GM21381 (cell line): ENCODE data around the gene MVB12B.

ENCODE experiments used
- ATAC-seq: cut with Tn5 transposase; IDR thresholded peaks from one replicate; pipeline ENCODE4 v1.9.1; 2021; ENCODE audit warnings: mild to moderate bottlenecking, moderate library complexity; ENCODE audit not compliant: unreplicated experiment

MVB12B gene

DNA sequence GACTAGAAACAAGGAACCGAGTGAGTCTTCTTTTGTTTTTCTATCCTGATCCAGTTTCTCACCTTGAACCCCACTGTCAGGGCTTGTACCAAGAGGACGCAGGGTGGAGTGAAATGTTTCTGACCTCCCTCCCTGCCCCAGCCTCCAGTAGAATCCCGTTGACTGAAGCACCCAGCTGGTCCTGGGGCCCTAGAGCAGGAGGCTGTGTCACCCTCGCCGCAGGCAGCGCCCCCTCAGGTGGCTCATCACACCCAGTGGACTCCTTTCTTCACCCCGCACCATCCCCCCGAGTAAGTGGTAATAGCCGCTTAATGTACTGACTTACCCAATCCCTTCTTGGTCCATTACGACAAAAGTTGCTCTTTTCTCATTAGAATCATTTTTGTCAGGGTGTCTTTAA lies 53.8 kb downstream of the MVB12B start:
- no peak for ATAC-seq

DNA sequence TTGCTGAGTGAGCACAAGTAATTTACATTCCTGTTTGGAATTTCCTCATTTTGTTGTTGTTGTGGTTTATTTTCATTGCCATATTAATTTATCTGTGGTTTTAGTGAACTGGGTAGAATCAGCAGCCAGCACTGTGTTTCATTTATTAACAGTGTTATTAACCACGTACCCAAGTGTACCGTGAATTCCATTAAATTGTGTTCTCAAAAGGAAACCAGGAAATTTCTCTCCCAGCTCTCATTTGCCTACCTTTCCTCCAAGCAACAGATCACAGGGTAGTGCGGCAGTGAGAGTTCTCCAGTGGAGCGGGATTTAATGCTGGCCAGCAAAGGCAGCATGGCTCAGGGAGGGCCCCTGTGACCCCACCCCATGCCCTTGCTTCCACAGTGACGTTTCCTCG lies 54.6 kb downstream of the MVB12B start:
- ATAC-seq = no peak

DNA sequence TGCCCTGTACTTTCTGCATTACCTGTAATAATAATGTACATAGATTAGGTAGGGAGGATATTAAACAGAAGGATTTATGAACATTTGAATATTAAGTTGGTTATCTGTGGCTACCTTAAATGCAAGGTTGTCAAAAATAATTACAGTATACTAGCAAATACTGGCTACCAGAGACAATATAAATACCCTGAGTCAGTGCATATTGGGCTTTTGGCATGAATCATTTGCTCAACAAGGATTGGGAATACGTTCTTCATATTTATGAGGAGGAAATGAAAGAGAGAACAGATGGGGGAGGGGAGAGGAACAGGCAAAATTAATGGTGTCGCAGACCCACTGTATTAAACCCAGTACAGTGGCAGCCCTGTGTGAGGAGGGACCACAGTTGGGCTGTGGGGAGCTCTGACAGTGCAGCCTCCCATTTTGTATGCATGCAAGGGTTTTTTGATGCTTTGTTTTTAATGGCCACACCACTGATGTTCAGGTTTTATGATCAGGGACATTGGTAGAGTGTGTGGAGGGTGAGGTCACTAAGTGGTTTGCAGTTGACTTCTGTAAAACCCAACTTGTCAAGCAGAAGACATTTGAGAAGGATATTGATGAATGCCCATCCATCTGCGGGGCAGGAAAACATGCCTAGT lies 56.9 kb downstream of the MVB12B start:
- ATAC-seq = no peak

DNA sequence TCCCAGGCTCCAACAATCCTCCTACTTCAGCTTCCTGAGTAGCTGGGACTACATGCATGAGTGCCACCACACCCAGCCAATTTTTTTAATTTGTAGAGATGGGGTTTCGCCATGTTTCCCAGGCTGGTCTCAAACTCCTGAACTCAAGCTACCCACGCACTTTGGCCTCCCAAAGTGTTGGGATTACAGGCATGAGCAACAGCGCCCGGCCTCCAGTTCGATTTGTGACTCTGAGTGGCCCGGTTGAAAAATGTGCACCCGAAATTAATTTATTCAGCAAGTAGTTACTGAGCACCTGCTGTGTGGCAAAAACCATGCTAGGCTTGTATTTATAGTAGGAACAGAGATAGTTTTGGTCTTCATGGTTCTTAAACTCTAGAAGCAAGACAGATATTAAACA lies 58.3 kb downstream of the MVB12B start:
- ATAC-seq = no peak

DNA sequence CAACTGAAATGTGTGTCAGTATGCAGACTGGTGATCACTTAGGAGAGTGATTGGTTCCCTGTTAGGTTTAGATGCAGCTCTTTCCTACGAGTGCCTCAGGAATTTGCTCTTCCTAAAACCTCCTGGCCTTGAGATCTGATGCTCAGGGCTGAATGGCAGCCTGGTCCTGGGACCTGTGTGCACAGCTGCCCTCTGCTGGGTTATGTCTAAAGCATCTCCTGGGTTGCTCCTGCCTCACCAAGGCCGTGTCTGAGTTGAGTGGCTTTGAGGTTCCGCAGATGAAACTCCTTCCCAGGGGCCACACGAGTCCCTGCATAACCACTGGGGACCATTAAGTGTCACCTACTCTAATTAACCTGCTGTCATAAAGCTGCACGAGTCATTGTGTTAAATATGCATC lies 59.5 kb downstream of the MVB12B start:
- no peak for ATAC-seq

DNA sequence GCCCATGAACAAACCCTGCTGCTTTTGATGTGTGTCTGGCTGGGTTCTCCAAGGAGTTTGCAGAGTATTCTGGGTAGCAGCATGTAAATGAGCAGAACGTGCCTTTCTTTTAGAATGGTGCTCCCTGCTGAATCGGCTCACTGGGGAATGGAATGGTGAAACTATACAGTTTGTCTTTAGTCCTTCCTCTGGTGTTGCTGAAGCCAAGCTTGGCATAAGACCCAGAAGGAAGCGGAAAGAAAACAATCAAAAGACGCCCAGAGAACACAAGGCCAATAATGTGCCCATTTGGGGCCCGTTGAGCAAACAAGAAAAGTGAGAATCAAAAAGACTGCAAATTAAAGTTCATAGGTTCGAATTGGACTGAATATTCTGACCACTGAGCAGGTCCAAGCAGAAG lies 60.1 kb downstream of the MVB12B start:
- no peak for ATAC-seq

DNA sequence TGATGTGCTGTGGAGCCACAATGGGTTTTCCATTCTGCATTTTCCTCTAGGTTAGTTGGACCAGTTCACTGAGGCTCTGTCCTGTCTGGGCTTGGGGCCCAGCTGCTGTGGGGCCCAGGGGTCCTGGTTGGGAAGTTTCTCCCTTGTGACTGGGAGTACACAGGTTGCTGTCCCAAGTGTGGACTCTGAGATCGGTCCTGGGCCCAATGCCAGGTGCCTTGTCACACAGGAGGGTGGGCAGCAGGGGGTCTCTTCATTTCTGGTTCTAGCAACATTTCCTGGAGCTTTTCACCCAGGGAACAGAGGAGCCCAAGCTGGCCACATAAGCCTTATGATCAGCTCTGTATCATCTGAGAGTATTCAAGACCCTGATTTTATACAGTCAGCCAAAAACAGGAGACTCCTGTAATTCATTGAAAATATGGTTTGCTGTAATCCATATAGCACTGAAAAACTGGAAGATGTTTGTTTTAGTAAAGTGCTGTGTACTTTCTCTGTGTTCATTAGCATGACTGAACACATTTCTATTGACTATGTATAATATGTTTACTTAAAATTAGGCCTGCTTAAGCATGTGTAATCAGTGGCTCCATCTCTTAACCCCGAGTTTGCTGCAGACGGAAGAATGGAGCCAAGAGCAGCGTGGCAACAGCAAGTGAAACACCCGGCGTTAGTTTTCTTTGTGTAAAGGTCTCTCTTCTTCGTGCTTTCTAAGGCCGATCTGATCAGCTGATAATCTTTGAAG lies 62.5 kb downstream of the MVB12B start:
- ATAC-seq = no peak

DNA sequence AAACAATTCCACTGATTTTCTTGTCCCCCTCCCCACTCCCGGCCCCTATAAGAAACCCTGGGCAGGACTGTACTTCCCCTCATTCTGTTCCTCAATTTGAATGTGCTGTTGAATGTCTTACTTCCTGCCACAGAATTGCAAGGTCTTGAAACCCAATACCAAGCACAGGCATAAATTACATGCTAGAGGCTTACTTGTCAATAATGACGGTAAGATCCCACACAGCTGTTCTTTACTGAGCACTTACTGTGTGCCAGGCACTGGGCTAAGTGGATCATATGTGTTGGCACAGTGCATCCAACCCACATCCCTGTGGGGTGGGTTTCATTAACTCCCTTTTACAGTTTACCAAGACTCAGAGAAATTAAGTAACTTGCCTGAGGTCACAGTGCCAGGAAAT lies 63.4 kb downstream of the MVB12B start:
- no peak for ATAC-seq

DNA sequence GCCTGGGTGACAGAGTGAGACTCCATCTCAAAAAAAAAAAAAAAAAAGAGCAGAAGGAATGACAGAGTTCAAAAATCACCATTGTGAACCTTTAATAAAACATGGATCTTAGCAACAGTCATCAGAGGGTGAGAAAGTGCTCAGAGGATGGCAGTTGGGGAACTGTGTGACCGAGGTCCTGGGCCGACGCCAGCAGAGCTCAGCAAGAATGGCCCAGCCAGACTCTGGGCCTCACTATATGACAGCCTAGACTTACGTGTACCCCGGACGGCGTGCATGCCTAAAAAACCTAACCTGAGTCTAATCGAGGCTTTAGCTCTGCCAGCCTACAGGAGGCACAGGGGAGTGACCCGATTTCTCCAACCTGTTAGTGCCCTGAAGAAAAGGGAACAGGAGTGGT lies 64.3 kb downstream of the MVB12B start:
- ATAC-seq = no peak

DNA sequence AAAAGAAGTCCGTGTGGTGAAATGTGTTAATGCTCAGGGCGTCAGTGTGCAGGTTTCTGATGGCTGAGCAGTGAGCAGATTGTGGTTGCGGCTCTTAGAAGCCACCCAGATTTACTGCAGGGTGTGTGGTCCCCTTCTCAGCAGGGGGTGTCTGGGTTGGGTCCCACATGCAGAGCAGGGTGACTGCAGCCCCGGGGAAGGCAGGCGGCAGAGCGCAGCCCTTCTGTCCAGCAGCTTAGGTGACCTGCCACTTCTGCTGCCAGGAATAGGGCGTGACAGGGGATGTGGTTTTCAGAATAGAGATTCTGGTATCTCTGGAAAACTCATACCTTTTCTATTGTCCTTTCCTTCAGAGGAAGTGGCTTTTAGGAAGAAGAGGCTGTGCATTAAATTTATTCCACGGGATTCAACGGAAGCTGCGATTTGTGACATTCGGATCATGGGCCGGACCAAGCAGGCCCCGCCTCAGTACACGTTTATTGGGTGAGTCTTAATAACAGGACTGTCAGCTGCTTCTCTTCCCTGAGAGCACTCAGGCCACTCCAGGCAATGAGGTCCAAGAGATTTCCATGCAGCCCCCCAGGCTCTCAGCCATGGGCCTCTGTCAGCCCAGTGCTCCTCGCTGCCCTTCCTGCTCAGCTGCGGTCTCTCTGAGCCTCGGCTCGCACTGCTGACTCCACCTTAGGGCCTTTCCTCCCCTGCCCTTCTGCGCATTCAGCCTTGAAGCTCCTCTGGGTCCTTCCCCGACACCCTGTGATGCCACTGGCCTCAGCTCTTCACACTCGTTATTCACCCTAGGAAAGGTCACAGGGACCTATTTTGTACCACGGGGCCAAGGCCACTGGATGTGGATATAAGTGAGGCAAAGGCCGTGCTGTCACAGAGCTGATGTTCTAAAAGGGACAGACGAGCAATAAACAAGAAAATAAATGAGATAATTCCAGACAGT lies 65.4 kb downstream of the MVB12B start:
- ATAC-seq = no peak

DNA sequence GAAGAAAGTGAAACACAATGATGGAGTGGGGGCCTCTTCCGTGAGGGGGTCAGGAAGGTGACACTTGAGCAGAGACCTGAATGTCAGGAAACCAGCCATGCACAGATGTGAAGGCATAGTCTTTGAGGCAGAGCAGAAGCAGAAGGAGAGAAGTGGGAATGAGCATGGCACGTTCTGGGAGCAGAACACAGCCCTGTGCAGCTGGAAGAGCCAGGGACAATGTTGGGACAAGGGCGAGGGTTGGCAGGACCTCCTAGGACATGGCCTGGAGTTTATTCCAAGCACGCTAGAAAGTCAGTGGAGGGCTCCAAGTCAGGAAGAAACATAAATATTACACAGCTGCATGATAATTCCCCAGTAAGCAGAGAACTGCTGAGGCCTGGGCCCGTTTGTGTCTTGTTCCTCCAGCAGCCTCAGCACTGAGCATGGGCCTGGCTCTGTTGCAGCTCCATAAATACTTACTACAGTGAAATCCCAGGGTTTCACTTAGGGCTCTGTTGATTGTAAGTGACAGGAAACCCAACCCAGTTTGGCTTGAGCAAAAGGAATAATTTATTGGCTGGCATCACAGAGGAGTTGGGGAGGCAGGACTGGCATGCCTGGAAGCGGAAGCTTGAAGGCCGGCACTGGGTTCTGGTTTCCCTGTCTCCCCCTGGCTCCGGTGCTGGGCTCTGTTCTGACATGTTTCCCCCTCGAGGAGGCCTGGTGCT lies 66.2 kb downstream of the MVB12B start:
- no peak for ATAC-seq

DNA sequence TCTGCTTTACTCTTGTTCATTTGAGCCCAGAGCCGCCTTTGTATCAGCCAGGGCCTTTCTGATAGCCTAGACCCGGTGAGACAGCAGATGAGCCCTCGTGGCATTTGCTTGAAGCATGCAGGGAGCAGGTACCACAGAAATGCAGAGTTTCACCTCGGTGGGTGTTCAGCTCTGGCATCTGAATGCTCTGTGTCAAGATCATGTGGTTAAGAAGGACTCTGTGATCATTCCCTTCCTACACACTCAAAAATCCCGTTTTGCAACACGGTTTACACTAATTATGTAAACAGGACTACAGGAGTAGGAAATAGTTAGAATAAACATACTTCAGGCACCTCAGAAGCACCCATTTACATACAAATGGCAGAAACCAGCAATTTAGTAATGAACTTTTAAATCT lies 67.2 kb downstream of the MVB12B start:
- ATAC-seq = no peak

DNA sequence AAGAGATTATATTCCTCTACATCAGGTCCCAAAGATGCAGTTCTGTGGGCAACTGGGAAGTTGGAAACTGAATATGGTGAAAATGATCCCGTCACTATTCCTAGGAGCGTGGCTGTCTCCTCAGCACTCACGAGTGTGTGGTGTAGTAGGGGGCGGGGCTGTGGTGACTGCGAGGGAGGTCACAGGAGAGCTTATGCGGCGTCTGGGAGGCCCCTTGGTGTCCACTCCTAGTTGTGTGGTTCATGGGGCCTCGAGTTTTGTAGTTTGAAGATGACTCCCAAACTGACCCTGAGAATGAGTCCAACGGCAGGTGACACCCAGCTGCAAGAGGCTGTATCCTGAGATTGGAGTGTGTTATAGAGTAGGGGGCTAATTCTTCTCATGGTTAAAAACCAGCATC lies 68.2 kb downstream of the MVB12B start:
- no peak for ATAC-seq

DNA sequence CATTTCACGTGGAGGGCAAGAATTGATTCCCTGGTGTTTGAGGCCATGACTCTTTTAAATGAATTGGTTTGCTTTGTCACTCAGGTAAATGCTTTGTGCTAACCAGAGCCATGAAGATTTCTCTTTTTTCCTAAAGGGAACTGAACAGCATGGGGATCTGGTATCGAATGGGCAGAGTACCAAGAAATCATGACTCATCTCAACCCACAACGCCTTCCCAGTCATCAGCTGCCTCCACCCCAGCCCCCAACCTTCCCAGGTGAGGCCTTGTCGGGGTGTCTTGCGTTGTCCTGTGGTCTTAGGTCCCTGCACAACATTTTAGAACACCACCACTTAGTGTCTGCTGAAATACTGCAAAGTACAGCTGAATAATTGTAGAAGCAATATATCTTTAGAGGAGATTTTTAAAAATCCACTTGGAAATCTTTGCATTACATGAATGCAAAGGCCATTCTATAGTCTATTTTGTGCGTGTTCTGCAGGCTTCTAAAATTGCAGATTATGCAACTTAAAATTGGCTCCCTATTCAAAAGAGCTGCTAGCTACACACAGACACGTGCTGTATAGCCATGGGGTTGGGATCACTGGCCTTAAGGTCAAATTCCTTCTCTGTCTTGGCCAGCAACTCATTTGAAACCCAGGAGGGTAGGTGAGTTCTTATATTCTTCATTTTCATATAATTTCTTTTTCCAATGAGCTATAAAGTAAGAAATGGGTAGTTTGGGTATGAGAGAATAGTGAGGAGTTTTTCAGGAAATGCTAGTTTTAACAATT lies 69.0 kb downstream of the MVB12B start:
- no peak for ATAC-seq

DNA sequence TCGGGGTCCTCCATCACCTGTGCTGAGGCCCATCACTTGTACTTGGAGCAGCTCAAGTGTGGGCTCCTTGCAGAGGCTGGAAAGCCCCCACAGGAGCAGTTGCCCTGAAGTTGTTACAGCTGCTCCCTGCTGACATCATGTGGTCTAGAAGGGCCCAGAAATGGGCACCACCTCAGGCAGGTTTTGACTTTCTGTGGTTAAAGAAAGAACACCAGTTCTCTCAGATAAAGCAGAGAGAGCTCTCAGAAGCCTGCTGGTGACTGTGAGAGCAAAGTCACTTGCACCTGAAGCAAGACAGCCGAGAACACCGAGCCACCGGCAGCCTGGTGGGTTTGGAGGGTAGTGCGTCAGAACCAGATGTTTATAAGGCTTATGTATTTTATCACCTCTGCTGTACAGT lies 70.4 kb downstream of the MVB12B start:
- ATAC-seq = peak; percentile 90

DNA sequence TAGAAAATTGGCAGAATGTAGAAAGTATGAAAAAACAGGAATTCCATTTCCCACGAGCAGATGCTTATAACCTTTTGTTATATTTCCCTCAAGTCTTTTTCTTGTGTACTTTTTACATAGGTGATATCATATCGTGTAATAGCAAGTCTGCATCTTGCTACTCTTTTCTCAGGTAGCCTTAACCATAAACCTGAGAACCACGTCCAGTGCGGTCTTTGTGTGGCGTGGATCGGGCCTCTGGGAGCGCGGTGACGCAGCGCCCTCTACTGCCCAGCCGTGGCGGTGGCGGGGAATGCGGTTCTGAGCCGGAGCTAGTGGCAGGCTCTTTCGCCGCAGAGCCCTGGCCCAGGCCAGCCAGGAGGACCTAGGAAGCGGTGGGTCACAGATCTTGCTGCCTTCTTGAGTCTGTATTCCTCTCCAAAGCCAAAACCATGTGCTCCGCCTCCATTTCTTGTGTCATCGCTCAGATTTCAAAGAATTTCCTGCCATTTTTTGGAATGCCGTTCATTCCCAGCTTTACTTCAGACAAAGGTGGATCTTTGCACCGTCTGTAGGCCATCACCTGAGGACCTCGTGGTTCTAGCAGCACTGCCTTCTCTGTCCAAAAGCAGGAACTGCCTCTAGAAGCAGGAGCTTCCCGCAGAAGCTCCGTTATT lies 71.9 kb downstream of the MVB12B start:
- no peak for ATAC-seq

DNA sequence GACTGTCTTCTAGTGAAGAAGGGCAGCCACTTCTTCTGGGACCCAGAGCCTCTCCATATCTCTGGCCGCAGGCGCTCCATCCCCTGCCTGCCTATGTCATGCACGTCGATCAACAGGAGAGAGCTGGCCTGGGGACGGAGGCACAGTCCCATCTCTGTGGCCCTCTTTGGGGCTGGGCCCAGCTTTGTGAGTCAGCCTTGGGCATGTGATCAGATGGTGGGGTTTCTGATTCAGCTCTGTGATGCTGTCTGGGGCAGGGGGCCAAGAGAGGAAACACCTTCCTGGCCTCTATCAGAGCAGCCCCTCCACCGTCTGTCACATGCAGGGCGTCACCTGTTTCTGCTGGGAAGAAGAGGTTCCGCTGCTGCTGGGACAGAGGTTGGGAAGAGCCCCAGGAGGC lies 72.6 kb downstream of the MVB12B start:
- no peak for ATAC-seq

DNA sequence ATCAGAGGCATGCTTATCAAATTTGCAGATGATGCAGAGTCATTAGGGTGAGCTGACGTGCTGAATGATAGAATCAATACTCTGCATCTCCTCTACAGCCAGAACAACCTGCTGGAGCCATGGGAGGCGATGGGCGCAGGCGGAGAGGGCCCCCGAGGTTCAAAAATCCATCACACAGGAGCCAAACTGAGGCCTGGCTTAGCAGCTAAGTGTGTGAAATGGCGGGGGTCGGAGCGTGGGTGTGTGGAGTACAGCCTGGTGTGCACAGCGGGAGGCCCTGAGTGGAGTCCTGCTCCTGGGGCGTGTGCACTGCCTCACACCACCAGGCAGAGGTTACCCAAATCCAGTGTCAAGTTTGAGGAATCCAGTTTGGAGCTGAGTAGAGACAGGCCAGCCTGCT lies 73.2 kb downstream of the MVB12B start:
- ATAC-seq = no peak

DNA sequence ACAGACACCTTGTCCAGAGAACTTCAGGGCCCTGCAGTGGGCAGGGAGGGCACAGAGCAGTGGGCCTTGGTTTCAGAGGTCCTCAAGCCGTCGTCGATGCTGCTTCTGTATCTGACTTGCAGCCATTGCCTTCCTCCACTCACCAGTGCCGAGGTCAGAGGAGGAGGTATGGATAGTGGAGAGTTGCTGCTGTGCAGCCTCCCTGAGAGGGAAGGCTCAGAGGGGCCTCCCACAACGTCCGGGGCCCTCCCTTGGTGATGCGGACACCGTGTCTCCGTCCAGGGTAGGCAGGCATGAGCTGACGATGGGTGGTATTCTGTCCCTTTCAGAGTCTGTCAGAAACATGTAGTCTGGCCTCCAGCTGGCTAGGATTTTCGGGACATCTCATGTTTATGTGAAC lies 73.9 kb downstream of the MVB12B start:
- no peak for ATAC-seq

DNA sequence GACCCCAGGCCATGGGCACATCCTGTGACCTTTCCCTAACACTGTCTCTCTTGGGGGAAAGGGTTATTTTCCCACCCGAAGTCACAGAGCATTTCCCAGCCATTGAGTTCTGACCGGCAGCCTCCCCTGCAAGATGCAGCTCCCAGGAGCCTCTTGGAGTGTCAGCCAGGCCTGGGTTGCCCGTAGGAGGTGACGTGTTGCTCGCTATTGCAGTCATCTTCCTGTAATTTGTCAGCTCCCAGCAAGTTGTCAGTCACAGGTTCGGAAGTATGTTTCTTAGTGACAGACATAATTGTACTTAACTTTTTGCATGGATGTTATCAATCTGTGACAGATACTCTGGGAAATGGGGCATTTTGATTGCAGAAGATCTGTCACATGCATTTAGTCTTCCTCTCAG lies 74.5 kb downstream of the MVB12B start:
- no peak for ATAC-seq
